Right lobe of liver (tissue), 6 donors: Measurements from ENCODE around the gene RELN. TPM values are rescaled to one million over a fixed set of nuclear protein-coding genes. Genes with fewer than 3 reads are reported as not detected.

Source experiments
- ATAC-seq, 4 donors: fragments of 200-7000 bp; cut with Tn5 transposase; one replicate each; pipeline ENCODE4 v1.9.1; 2020; ENCODE audit warnings: mild to moderate bottlenecking in 4 of 4, moderate library complexity in 4 of 4
- DNase-seq, 3 donors: peaks; one replicate each; pipeline ENCODE4 v3.0.0-alpha.2; 2020
- H3K27ac ChIP-seq, 3 donors: fragments of 200-600 bp; one replicate each; pipeline ENCODE4 v1.8.0; 2022
- H3K27me3 ChIP-seq, 2 donors: fragments of 200-600 bp; one replicate each; pipeline ENCODE4 v1.8.0; 2022
- H3K36me3 ChIP-seq, 4 donors: fragments of 200-600 bp; sonication (generic) in 1 of 4; one replicate each; pipeline versions ENCODE4 v1.5.1 to v1.8.0; 2017 to 2022; ENCODE audit warnings: control low read depth in 1 of 4
- H3K4me1 ChIP-seq, 4 donors: fragments of 200-600 bp; sonication (generic) in 1 of 4; one replicate each; pipeline versions ENCODE4 v1.5.1 to v1.8.0; 2017 to 2022; ENCODE audit warnings: control low read depth in 1 of 4
- H3K4me3 ChIP-seq, 3 donors: fragments of 200-600 bp; one replicate each; pipeline ENCODE4 v1.8.0; 2022
- H3K9me3 ChIP-seq, 4 donors: fragments of 200-600 bp; sonication (generic) in 1 of 4; one replicate each; pipeline versions ENCODE4 v1.5.1 to v1.8.0; 2017 to 2022; ENCODE audit warnings: control low read depth in 1 of 4
- CTCF ChIP-seq, 4 donors: fragments of 200-600 bp in 3 of 4; fragments of 450-650 bp in 1 of 4; IDR thresholded peaks; one replicate each; pipeline versions ENCODE4 v1.5.1 to v1.8.0; 2016 to 2022; ENCODE audit warnings: antibody characterized with exemption in 4 of 4, mild to moderate bottlenecking in 2 of 4
- POLR2A ChIP-seq: fragments of 450-650 bp; IDR thresholded peaks from one replicate; pipeline ENCODE4 v1.6.1; 2017; ENCODE audit warnings: antibody characterized with exemption, mild to moderate bottlenecking
- WGBS: methylation state at CpG from one replicate; pipeline ENCODE4 v1.1.6; 2018; ENCODE audit warnings: low coverage, low lambda C conversion rate; ENCODE audit not compliant: insufficient coverage; ENCODE audit errors: missing lambda C conversion rate; 5-methylcytosine and 5-hydroxymethylcytosine counted together
- intact Hi-C, 2 donors: fragments of 100-400 bp; cut with DNase I; formaldehyde crosslinking; loops; one replicate each; pipeline versions ENCODE4 v1.11.2 to v1.14.1; 2022
- small RNA-seq, 2 experiments: library from RNA; depleted of rRNA; stranded (forward); fragments of <200 nt; gene quantifications; one replicate each; pipeline ENCODE3, GENCODE V24; 2016
- total RNA-seq, 6 experiments: library from RNA; depleted of rRNA in 2 of 6; stranded (reverse); fragments of >200 nt in 2 of 6; fragmentation: NEBNext Ultra II Directional in 3 of 6; extraction: Animal tissue kit (Norgen Biotek cat#: 25700) in 3 of 6; gene quantifications; one replicate each; pipeline versions ENCODE4 v1.1.0 to v1.2.4, GENCODE V29; 2016 to 2023
- donor health status: DM: no; HTN: yes; CAD: no.
- donor health status: DM: no; HTN: no; CAD: no.
- donor health status: DM: no; HTN: no; CAD: no.
- donor health status: DM: no; HTN: yes; CAD: no.
- donor health status: DM: no; HTN: yes; CAD: no.

RELN gene
- total RNA-seq, 6 experiments from 2014 or later = 11.9 to 35.7 (median 18.9) TPM

- Histone ChIP-seq H3K27me3 (no peaks in the 10 kb centered on the region), H3K4me1 (no peaks in the 10 kb centered on the region), H3K9me3 (no peaks in the 10 kb centered on the region), H3K4me3 (no peak overlapping the region), H3K36me3 (no peaks in the 10 kb centered on the region), H3K27ac (no peak overlapping the region)
- no peak for DNase-seq
- 36% methylated on average over 1 of the region's 1 CpG for WGBS
- intact Hi-C loops = no loop called here
- TF ChIP-seq POLR2A (no peak), CTCF (IDR thresholded peaks at IDR 0.05) (no peak)
- ATAC-seq = no peak
Observed at GRCh38 chr7:103432712-103433111, 556.7 kb downstream of the RELN start.

DNA sequence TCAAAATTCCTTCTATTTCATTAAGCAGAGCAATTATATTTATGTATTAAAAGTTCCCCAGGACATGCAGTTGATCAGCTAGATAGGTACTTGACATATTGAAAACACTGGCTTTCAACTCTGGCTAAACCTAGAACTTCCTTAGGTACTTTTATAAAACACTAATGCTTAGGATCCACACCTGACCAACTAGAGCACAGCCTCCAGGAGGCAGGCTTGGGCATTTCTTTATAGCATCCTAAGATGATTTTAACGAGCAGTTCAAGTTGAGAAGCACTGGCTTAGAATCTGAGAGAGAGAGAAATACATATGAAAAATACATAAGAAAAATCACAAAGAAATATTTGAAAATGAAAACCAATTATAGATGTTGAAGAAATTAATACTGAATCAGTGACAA lies 564.3 kb downstream of the RELN start:
- no peak for DNase-seq
- Histone ChIP-seq H3K27me3 (no peaks in the 10 kb centered on the region), H3K4me3 (no peak overlapping the region), H3K9me3 (no peaks in the 10 kb centered on the region), H3K4me1 (no peaks in the 10 kb centered on the region), H3K27ac (no peak overlapping the region), H3K36me3 (no peaks in the 10 kb centered on the region)
- ATAC-seq = no peak
- TF ChIP-seq CTCF (IDR thresholded peaks at IDR 0.05) (no peak), POLR2A (no peak)
- intact Hi-C loops = no loop called here
- WGBS = 56% methylated on average over 1 of the region's 1 CpG

DNA sequence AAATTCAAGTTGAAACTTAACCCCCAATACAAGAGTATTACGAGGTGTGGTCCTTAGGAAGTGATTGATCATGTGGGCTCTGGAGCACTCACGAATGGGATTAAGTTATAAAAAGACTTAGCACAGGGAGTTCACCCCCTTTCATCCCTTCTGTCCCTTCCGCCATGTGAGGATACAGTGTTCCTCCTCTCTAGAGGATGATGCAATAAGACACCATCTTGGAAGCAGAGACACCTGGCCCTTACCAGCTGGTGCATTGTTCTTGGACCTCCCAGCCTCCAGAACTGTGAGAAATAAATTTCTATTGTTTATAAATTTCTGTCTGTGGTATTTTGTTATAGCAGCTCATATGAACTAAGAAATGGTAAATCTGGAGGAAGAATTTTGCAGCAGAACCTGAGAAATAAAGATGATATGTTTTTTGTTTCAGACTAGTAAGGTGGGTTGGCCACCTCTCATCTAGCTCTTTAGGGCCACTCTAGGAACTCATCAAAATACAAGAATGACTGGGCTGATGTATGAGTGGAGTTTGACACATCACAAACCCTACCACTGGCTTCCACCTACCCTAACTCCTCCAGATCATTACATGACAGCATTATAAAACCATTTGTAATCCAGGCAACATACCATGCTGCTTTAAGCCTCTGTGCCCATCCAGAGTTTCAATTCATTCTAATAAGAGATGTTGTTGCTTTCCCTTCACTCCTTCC lies 565.8 kb downstream of the RELN start:
- Histone ChIP-seq H3K36me3 (no peaks in the 10 kb centered on the region), H3K4me1 (no peaks in the 10 kb centered on the region), H3K4me3 (no peak overlapping the region), H3K9me3 (no peaks in the 10 kb centered on the region), H3K27ac (no peak overlapping the region), H3K27me3 (no peaks in the 10 kb centered on the region)
- intact Hi-C loops = no loop called here
- no peak for ATAC-seq
- TF ChIP-seq CTCF (IDR thresholded peaks at IDR 0.05) = no peak
- TF ChIP-seq POLR2A = no peak
- WGBS = 60% methylated on average over 3 of the region's 3 CpGs
- DNase-seq = no peak

Small RNA genes within 50 kb of the gene (small RNA-seq; reads per million reads assigned to genes)
- 0 reads per million in 2 experiments for gene RF00019

Other genes with a start within 250 kb of the RELN start
- gene ORC5, start 218.4 kb upstream of the RELN start, total RNA-seq = 10 to 100 TPM in 5 of 6 experiments, 1 to 10 TPM in 1; 6.7 to 16.6 (median 12.4) TPM